ENCODE data around the gene CGRRF1. TPM values are rescaled to one million over a fixed set of nuclear protein-coding genes. Genes with fewer than 3 reads are reported as not detected.

CGRRF1 gene
- total and polyA plus RNA-seq, 9 of the 15 experiments (the other 6 are each of a cell fraction or from before 2014, with no cell fraction given): 2.8 to 15.8 (median 4.6) TPM

DNA sequence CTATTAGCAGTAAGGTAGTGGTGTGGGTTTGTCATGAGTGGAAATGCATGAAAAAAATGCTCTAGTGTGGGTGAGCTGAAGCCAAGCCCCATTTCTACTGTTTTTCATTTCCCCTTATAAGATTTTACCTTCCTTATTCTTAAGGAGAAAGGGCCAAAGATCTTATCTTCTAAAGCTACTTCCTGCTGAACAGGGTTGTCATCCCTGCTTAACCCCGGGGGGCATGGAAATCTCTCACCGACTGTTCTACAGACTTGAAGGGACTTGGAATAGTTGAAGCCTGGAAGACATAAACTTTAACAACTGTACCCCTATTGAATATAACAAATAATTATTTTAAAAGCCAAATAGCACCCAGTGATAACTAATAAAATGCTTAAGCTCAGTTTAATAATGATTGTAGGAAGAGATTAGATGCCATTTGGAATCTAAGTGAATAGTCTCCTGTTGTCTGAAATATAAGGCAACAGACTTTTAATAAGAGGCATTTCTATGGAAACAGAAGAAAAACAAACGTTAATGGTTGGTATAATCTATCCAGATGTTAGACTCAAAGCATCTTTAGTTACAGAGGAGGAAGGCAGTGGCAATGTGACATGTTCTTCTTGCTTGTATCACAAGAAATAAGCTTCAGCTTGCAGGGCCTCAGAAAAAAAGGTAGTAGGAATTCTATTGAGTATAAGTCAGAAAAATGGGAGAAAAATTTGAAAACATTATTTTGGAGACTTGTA is 19.1 kb upstream of the CGRRF1 start:
- CTCF ChIA-PET (ENCODE audit: low intra/inter-chr PET ratio): no interaction called here
- Histone ChIP-seq H3K27ac (ENCODE audit: extremely low read depth, low read depth, low read length) (peak overlapping the region; percentile 23; the same call in 1 of the 3 replicates), H3K4me2 (ENCODE audit: insufficient read depth, low read length) (peak overlapping the region; percentile 33; the same call in 1 of the 2 replicates)
- TF ChIP-seq, protein P1, sequence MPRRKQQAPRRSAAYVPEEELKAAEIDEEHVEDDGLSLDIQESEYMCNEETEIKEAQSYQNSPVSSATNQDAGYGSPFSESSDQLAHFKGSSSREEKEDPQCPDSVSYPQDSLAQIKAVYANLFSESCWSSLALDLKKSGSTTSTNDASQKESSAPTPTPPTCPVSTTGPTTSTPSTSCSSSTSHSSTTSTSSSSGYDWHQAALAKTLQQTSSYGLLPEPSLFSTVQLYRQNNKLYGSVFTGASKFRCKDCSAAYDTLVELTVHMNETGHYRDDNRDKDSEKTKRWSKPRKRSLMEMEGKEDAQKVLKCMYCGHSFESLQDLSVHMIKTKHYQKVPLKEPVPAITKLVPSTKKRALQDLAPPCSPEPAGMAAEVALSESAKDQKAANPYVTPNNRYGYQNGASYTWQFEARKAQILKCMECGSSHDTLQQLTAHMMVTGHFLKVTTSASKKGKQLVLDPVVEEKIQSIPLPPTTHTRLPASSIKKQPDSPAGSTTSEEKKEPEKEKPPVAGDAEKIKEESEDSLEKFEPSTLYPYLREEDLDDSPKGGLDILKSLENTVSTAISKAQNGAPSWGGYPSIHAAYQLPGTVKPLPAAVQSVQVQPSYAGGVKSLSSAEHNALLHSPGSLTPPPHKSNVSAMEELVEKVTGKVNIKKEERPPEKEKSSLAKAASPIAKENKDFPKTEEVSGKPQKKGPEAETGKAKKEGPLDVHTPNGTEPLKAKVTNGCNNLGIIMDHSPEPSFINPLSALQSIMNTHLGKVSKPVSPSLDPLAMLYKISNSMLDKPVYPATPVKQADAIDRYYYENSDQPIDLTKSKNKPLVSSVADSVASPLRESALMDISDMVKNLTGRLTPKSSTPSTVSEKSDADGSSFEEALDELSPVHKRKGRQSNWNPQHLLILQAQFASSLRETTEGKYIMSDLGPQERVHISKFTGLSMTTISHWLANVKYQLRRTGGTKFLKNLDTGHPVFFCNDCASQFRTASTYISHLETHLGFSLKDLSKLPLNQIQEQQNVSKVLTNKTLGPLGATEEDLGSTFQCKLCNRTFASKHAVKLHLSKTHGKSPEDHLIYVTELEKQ (CRISPR knock-in tag; IDR thresholded peaks at IDR 0.05): no peak
- TF ChIP-seq, protein P2, sequence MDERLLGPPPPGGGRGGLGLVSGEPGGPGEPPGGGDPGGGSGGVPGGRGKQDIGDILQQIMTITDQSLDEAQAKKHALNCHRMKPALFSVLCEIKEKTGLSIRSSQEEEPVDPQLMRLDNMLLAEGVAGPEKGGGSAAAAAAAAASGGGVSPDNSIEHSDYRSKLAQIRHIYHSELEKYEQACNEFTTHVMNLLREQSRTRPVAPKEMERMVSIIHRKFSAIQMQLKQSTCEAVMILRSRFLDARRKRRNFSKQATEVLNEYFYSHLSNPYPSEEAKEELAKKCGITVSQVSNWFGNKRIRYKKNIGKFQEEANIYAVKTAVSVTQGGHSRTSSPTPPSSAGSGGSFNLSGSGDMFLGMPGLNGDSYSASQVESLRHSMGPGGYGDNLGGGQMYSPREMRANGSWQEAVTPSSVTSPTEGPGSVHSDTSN (CRISPR knock-in tag; IDR thresholded peaks at IDR 0.05; ENCODE audit: low read depth): no peak
- TF ChIP-seq, protein P2 (tag; conservative IDR thresholded peaks at IDR 0.05; ENCODE audit: low read depth): no peak
- TF ChIP-seq THRA (IDR thresholded peaks at IDR 0.05) (no peak), HDAC2 (IDR thresholded peaks at IDR 0.05) (no peak), NFIX (CRISPR knock-in tag; IDR thresholded peaks at IDR 0.05; ENCODE audit: low read depth) (no peak), ZFP30 (CRISPR knock-in tag; IDR thresholded peaks at IDR 0.05; ENCODE audit: borderline replicate concordance) (no peak)

More for the DNA sequence above, 19.1 kb upstream of the CGRRF1 start:
- H3K9me3 ChIP-seq (replicated peaks; ENCODE audit: control insufficient read depth, insufficient read depth, low read depth, low read length): no peaks in the 10 kb centered on the region
- H4K20me1 ChIP-seq (replicated peaks; ENCODE audit: control insufficient read depth, insufficient read depth, low read length): no peaks in the 10 kb centered on the region
- intact Hi-C loops (cut with micrococcal nuclease): loop anchor here (10.0 kb wide), 1 partner anchor 126 kb away; no protein-coding TSS in a partner anchor
- in situ Hi-C loops (cut with MboI): no loop called here
- peaks cover 9 to 23% of the 10 kb centered on the region in 2 experiments for H3K4me1 ChIP-seq (replicated peaks in 1 of 2; ENCODE audit: control insufficient read depth in 2 of 2, insufficient read depth in 2 of 2, low read length in 2 of 2)
- H3K9ac ChIP-seq (ENCODE audit: insufficient read depth in 1 of 2, low read depth in 2 of 2, low read length in 2 of 2): no peak overlapping the region
- H3K27me3 ChIP-seq (ENCODE audit: control insufficient read depth in 2 of 2, insufficient read depth in 2 of 2, low read length in 2 of 2): no peaks in the 10 kb centered on the region
- DNase-seq (ENCODE audit: extremely low read depth in 1 of 4, low spot score in 3 of 4): peak in 1 of 4 experiments; percentile 7
- 3% methylated on average over 3 of the region's 3 CpGs for WGBS (ENCODE audit: insufficient coverage, low coverage, missing lambda C conversion rate)
- H2AFZ ChIP-seq (ENCODE audit: low read depth, low read length): peak overlapping the region; percentile 98
- ATAC-seq: no peak
- H3K4me3 ChIP-seq: no peak overlapping the region
- POLR2A ChIA-PET: no interaction called here
- H3K36me3 ChIP-seq (ENCODE audit: control insufficient read depth, insufficient read depth, low read length): no peaks in the 10 kb centered on the region
- FAIRE-seq: no peak
- no TSS peak for BruUV-seq (replicated peaks)
- H3K9me1 ChIP-seq (ENCODE audit: control insufficient read depth, insufficient read depth, low read length): no peaks in the 10 kb centered on the region
- H3K79me2 ChIP-seq (ENCODE audit: control insufficient read depth, insufficient read depth, low read length): peaks cover 26% of the 10 kb centered on the region

Data from K562 (cell line).